K562 (cell line): ENCODE data around the gene TMC6.

Source experiments
- GTF2F1 ChIP-seq: IDR thresholded peaks from 2 replicates; pipeline ENCODE4 v1.6.1; 2011; ENCODE audit warnings: low read depth, low read length, improper control_type of control experiment
- MEIS2 ChIP-seq: fragments of 450-650 bp; IDR thresholded peaks from 2 replicates; pipeline ENCODE4 v1.6.1; 2014; ENCODE audit warnings: mild to moderate bottlenecking; ENCODE audit not compliant: partially characterized antibody
- NR2C1 ChIP-seq, 2 experiments: fragments of 450-650 bp; IDR thresholded peaks; 2 replicates each; pipeline ENCODE4 v1.6.1; 2017; ENCODE audit warnings: mild to moderate bottlenecking in 2 of 2, antibody characterized with exemption in 1 of 2, inconsistent platforms in 1 of 2, missing compliant biosample characterization in 1 of 2, missing genetic modification characterization in 1 of 2
- POLR2A ChIP-seq: fragments of 450-650 bp; conservative IDR thresholded peaks from 2 replicates; pipeline ENCODE4 v1.6.1; 2016
- RBM22 ChIP-seq: fragments of 200-400 bp; formaldehyde crosslinking; IDR thresholded peaks from 2 replicates; pipeline ENCODE4 v1.6.1; 2018; ENCODE audit warnings: low read length, low read depth; ENCODE audit not compliant: poor library complexity, severe bottlenecking
- SIN3A ChIP-seq, 2 experiments: fragments of 150-350 bp in 1 of 2; IDR thresholded peaks; 2 replicates each; pipeline ENCODE4 v1.6.1; 2011 to 2016; ENCODE audit warnings: borderline replicate concordance in 2 of 2, low read depth in 2 of 2, low read length in 2 of 2, mild to moderate bottlenecking in 2 of 2, moderate library complexity in 2 of 2; ENCODE audit not compliant: control insufficient read depth in 1 of 2
- SREBF2 ChIP-seq: sonication (generic); formaldehyde crosslinking; IDR thresholded peaks from 2 replicates; pipeline ENCODE4 v1.4.0; 2020; ENCODE audit warnings: mild to moderate bottlenecking, missing genetic modification reagents
- TF ChIP-seq, protein P1 (sequence below): sonication (generic); formaldehyde crosslinking; IDR thresholded peaks from 2 replicates; pipeline ENCODE4 v1.8.0; 2023; ENCODE audit warnings: mild to moderate bottlenecking, missing genetic modification reagents
- TF ChIP-seq, protein P2 (sequence below), 2 experiments: fragments of 200-800 bp in 1 of 2; sonication (Bioruptor generic) in 1 of 2; sonication (generic) in 1 of 2; formaldehyde crosslinking in 1 of 2; IDR thresholded peaks in 1 of 2; conservative IDR thresholded peaks in 1 of 2; 2 replicates each; pipeline versions ENCODE4 v1.5.0 to v1.6.1; 2016 to 2020; ENCODE audit warnings: missing compliant biosample characterization in 1 of 2, missing genetic modification characterization in 1 of 2, missing genetic modification reagents in 1 of 2

DNA sequence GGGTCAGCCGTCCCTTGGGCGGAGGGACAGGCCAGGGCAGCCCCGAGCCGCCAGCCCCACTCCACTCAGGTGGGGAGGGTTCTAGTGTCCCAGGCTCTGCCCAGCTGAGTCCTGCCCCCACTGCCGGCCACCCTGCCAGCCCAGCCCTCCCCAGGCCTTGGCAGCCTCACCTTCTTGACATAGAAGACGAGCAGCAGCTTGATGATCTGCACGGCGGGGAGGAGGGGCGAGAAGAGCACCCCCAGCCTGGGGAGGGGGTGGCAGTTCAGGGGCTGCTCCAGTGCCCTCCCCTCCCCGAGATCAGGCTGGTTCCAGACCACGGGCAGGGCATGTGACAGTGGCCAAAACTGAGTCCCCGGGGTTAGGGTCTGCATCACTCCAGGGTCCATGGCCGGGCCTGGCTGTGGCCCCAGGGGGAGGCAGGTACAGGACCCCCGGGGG is 9.7 kb downstream of the TMC6 start:
- TF ChIP-seq GTF2F1 (no peak), RBM22 (no peak), SIN3A (IDR thresholded peaks at IDR 0.05; ENCODE audit: borderline replicate concordance in 2 of 2, control insufficient read depth in 1 of 2, low read depth in 2 of 2, low read length in 2 of 2) (no peak), POLR2A (no peak; the same call in none of the 2 replicates), MEIS2 (no peak), SREBF2 (CRISPR knock-in tag) (no peak), NR2C1 (IDR thresholded peaks at IDR 0.05) (no peak), NR2C1 (tag; IDR thresholded peaks at IDR 0.05) (no peak)
- TF ChIP-seq, protein P1, sequence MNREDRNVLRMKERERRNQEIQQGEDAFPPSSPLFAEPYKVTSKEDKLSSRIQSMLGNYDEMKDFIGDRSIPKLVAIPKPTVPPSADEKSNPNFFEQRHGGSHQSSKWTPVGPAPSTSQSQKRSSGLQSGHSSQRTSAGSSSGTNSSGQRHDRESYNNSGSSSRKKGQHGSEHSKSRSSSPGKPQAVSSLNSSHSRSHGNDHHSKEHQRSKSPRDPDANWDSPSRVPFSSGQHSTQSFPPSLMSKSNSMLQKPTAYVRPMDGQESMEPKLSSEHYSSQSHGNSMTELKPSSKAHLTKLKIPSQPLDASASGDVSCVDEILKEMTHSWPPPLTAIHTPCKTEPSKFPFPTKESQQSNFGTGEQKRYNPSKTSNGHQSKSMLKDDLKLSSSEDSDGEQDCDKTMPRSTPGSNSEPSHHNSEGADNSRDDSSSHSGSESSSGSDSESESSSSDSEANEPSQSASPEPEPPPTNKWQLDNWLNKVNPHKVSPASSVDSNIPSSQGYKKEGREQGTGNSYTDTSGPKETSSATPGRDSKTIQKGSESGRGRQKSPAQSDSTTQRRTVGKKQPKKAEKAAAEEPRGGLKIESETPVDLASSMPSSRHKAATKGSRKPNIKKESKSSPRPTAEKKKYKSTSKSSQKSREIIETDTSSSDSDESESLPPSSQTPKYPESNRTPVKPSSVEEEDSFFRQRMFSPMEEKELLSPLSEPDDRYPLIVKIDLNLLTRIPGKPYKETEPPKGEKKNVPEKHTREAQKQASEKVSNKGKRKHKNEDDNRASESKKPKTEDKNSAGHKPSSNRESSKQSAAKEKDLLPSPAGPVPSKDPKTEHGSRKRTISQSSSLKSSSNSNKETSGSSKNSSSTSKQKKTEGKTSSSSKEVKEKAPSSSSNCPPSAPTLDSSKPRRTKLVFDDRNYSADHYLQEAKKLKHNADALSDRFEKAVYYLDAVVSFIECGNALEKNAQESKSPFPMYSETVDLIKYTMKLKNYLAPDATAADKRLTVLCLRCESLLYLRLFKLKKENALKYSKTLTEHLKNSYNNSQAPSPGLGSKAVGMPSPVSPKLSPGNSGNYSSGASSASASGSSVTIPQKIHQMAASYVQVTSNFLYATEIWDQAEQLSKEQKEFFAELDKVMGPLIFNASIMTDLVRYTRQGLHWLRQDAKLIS (CRISPR knock-in tag), result no peak
- TF ChIP-seq, protein P2, sequence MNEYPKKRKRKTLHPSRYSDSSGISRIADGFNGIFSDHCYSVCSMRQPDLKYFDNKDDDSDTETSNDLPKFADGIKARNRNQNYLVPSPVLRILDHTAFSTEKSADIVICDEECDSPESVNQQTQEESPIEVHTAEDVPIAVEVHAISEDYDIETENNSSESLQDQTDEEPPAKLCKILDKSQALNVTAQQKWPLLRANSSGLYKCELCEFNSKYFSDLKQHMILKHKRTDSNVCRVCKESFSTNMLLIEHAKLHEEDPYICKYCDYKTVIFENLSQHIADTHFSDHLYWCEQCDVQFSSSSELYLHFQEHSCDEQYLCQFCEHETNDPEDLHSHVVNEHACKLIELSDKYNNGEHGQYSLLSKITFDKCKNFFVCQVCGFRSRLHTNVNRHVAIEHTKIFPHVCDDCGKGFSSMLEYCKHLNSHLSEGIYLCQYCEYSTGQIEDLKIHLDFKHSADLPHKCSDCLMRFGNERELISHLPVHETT (CRISPR knock-in tag; conservative IDR thresholded peaks at IDR 0.05 in 1 of 2, IDR thresholded peaks at IDR 0.05 in 1 of 2), result no peak
